Psoas muscle (tissue), 8 donors: ENCODE measurements around the gene NMNAT3. TPM values are rescaled to one million over a fixed set of nuclear protein-coding genes. Genes with fewer than 3 reads are reported as not detected.
A peak's percentile ranks its signal among the peaks of the same experiment; 100 is the strongest.

Source experiments
- ATAC-seq, 4 donors: fragments of 200-7000 bp; cut with Tn5 transposase; one replicate each; pipeline ENCODE4 v1.9.1; 2020; ENCODE audit warnings: moderate library complexity in 3 of 4, mild to moderate bottlenecking in 2 of 4
- DNase-seq, 2 donors: peaks; one replicate each; pipeline ENCODE4 v3.0.0-alpha.2; 2020
- H3K27ac ChIP-seq: fragments of 200-600 bp; one replicate; pipeline ENCODE4 v1.8.0; 2022
- H3K27me3 ChIP-seq, 3 donors: fragments of 200-600 bp in 1 of 3; one replicate each; pipeline versions ENCODE4 v1.6.1 to v1.8.0; 2013 to 2022; ENCODE audit warnings: low read length in 2 of 3, mild to moderate bottlenecking in 2 of 3, moderate library complexity in 1 of 3; ENCODE audit not compliant: insufficient read depth in 3 of 3
- H3K36me3 ChIP-seq, 2 donors: fragments of 200-600 bp in 1 of 2; one replicate each; pipeline versions ENCODE4 v1.6.1 to v1.8.0; 2013 to 2022; ENCODE audit warnings: low read depth in 1 of 2, mild to moderate bottlenecking in 1 of 2, moderate library complexity in 1 of 2; ENCODE audit not compliant: insufficient read depth in 1 of 2
- H3K4me1 ChIP-seq: fragments of 200-600 bp; one replicate; pipeline ENCODE4 v1.8.0; 2022
- H3K4me3 ChIP-seq: fragments of 200-600 bp; one replicate; pipeline ENCODE4 v1.8.0; 2022; ENCODE audit warnings: mild to moderate bottlenecking
- H3K9me3 ChIP-seq: fragments of 200-600 bp; one replicate; pipeline ENCODE4 v1.8.0; 2022
- WGBS, 3 donors: extraction: QIAGEN DNeasy Blood & Tissue Kit; methylation state at CpG; one replicate each; pipeline versions ENCODE4 v1.1.6 to v1.1.7; 2013; 5-methylcytosine and 5-hydroxymethylcytosine counted together
- intact Hi-C, 2 donors: fragments of 100-400 bp; cut with DNase I; formaldehyde crosslinking; loops; one replicate each; pipeline versions ENCODE4 v1.11.0 to v1.14.2; 2022
- polyA plus RNA-seq, 3 donors: library from polyadenylated mRNA; stranded (reverse); fragments of 200-250 nt; gene quantifications; one replicate each; pipeline ENCODE4 v1.2.3, GENCODE V29; 2013
- total RNA-seq, 4 donors: library from RNA; stranded (reverse); fragmentation: NEBNext Ultra II Directional in 2 of 4; extraction: Animal tissue kit (Norgen Biotek cat#: 25700) in 2 of 4; gene quantifications; one replicate each; pipeline versions ENCODE4 v1.2.1 to v1.2.4, GENCODE V29; 2021 to 2023
- TF ChIP-seq, protein P1 (sequence below): fragments of 200-600 bp; IDR thresholded peaks from one replicate; pipeline ENCODE4 v1.8.0; 2022; ENCODE audit warnings: antibody characterized with exemption
- donor health status: healthy with polysubstance abuse.
- donor health status: DM: no; HTN: no; CAD: no; lungs with moderate emphysema.
- donor health status: Bipolar disorder and iron deficiency.
- donor health status: healthy.
- donor health status: DM: yes; HTN: yes; CAD: no.
- donor health status: DM: no; HTN: no; CAD: no.
- donor health status: DM: no; HTN: no; CAD: no.
- donor health status: DM: yes; HTN: yes; CAD: no.

The NMNAT3 gene
- total and polyA plus RNA-seq, 7 donors, result 6.0 to 14.2 (median 8.9) TPM

DNA sequence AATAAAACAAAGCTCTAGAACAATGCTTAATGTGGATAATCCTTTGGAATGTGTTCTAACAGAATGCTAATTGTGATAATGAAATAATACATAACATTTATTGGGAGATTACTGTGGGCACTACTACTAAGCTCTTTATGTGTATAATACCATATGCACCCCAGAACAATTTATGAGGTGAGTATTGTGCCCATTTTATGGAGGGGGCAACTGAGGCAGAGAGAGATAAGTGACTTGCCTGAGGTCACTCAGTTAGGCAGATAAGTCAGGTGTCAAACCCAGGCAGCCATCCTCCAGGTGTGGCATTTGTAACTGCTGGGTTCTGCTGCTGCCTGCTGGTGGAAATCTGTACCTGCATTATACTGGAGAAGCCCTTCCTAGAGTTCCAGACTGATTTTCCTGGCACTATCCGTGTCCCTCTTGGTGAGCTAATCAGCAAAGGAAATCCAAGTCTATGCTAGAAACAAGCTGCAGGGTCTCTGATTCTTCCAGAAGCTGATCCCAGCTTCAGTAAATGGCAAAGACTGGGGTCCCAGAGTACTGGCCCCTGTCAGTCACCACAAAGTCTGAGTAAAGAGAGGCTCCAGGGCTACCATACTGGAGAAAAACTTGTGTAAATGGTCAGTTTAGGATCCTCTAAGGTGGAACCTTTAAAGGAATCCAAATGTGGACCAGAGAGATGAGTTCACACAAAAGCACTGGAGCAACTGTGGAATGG, 115.7 kb downstream of the NMNAT3 start:
- intact Hi-C loops, result loop anchor here (2.0 to 5.0 kb wide), 2 partner anchors 135 kb away; no protein-coding TSS in a partner anchor

DNA sequence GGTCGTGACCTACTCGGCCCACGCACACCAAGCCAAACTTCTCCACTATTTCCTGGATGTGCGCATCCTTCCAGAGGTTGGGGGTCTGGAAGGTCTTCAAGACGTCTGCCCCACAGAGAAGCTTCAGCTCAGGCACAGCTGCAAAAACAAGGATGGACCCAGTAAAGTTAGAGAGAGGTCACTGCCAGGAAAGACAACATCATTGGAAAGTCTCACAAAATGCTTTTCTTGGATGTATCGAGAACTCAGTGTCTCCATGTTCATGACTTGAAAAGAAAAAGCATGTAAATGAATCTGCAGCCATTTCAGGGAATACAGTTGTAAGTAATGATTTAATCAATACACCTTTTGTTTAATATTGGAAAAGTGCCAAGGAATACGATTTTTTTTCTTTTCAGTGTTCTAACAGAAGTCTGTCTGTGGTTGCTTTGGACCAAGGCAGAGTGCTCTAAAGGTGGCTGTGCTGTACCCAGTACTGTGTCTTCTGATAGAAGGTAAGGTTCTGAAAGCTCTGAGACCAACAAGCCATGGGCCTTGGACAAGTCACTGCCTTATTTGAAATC, 116.4 kb downstream of the NMNAT3 start:
- no peaks in the 10 kb centered on the region for H3K9me3 ChIP-seq
- H3K4me3 ChIP-seq, result no peak overlapping the region
- DNase-seq (no peak), ATAC-seq (no peak)
- 76 to 80% (median 77%) methylated on average over 7 of the region's 7 CpGs for WGBS, 3 donors
- intact Hi-C loops, result loop anchor here in 1 of 2 donors (5.0 kb wide), 1 partner anchor 134 kb away; no protein-coding TSS in a partner anchor
- H3K4me1 ChIP-seq, result no peaks in the 10 kb centered on the region
- peaks cover 0 to 8% of the 10 kb centered on the region in 2 donors for H3K36me3 ChIP-seq
- no peak overlapping the region for H3K27ac ChIP-seq
- no peaks in the 10 kb centered on the region for H3K27me3 ChIP-seq
- TF ChIP-seq, protein P1, sequence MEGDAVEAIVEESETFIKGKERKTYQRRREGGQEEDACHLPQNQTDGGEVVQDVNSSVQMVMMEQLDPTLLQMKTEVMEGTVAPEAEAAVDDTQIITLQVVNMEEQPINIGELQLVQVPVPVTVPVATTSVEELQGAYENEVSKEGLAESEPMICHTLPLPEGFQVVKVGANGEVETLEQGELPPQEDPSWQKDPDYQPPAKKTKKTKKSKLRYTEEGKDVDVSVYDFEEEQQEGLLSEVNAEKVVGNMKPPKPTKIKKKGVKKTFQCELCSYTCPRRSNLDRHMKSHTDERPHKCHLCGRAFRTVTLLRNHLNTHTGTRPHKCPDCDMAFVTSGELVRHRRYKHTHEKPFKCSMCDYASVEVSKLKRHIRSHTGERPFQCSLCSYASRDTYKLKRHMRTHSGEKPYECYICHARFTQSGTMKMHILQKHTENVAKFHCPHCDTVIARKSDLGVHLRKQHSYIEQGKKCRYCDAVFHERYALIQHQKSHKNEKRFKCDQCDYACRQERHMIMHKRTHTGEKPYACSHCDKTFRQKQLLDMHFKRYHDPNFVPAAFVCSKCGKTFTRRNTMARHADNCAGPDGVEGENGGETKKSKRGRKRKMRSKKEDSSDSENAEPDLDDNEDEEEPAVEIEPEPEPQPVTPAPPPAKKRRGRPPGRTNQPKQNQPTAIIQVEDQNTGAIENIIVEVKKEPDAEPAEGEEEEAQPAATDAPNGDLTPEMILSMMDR, result no peak

More for the DNA sequence above, 115.7 kb downstream of the NMNAT3 start:
- DNase-seq (no peak), ATAC-seq (peak in 2 of 4 donors; percentile 71 to 76)
- Histone ChIP-seq H3K36me3 (peaks cover 0 to 8% of the 10 kb centered on the region in 2 donors), H3K9me3 (no peaks in the 10 kb centered on the region), H3K27ac (no peak overlapping the region), H3K27me3 (no peaks in the 10 kb centered on the region), H3K4me1 (no peaks in the 10 kb centered on the region), H3K4me3 (no peak overlapping the region)
- 9 to 33% (median 13%) methylated on average over 1 of the region's 1 CpG for WGBS, 3 donors
- TF ChIP-seq, protein P1, result peak; percentile 47

DNA sequence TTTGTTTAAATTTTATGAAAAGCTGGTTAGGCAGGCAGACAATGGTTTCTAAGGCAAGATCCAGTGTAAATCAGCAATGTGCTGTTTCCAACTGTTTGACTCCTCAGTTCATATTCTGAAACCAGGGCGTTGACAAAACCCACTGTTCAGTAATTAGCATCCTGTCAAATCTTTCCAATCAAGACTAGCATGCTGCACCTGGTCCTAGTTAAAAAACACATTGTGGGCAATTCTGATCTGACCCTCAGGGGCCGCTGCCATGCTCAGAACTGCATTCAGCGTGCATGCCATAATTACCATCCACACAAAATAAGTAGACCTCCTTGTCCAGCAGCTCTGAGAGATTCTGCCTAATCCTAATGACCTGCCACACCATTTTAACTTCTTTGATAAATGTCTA, 117.4 kb downstream of the NMNAT3 start:
- no peaks in the 10 kb centered on the region for H3K9me3 ChIP-seq
- H3K36me3 ChIP-seq, result peaks cover 0 to 8% of the 10 kb centered on the region in 2 donors
- no peak overlapping the region for H3K4me3 ChIP-seq
- H3K4me1 ChIP-seq, result no peaks in the 10 kb centered on the region
- intact Hi-C loops, result loop anchor here in 1 of 2 donors (5.0 kb wide), 1 partner anchor 133 kb away; no protein-coding TSS in a partner anchor
- ATAC-seq (no peak), DNase-seq (no peak)
- TF ChIP-seq, protein P1, result no peak
- H3K27me3 ChIP-seq, result no peaks in the 10 kb centered on the region
- 81 to 83% (median 81%) methylated on average over 3 of the region's 3 CpGs for WGBS, 3 donors
- no peak overlapping the region for H3K27ac ChIP-seq

DNA sequence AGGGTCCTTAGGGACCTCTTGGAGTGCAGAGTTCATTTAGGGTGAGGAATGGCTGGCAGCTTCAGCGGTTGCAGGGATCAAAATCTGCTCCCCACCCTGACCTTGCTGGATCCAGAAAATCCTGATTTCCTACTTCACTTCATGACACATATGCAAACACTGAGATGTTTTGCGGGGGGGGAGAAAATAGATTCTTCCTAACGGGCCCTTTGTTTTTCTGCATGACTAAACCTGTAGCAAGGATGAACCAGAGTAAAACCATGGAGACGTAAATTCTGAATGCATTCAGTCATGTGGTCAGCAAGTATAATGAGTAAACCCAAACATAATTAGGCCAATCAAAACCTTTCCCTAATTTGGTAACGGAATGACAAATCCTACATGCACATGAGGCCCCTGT, 118.2 kb downstream of the NMNAT3 start:
- intact Hi-C loops, result no loop called here
- Histone ChIP-seq H3K4me1 (no peaks in the 10 kb centered on the region), H3K27me3 (no peaks in the 10 kb centered on the region), H3K36me3 (peaks cover 0 to 8% of the 10 kb centered on the region in 2 donors), H3K9me3 (no peaks in the 10 kb centered on the region), H3K4me3 (no peak overlapping the region), H3K27ac (no peak overlapping the region)
- TF ChIP-seq, protein P1, result no peak
- DNase-seq, result no peak
- no peak for ATAC-seq
- WGBS, 3 donors, result 54 to 71% (median 62%) methylated on average over 5 of the region's 5 CpGs
